Measurements from ENCODE around the gene ARHGAP24. TPM values are rescaled to one million over a fixed set of nuclear protein-coding genes. Genes with fewer than 3 reads are reported as not detected.

The ARHGAP24 gene
- total RNA-seq, 4 donors from 2014 or later, result 41.6 to 71.2 (median 62.0) TPM

DNA sequence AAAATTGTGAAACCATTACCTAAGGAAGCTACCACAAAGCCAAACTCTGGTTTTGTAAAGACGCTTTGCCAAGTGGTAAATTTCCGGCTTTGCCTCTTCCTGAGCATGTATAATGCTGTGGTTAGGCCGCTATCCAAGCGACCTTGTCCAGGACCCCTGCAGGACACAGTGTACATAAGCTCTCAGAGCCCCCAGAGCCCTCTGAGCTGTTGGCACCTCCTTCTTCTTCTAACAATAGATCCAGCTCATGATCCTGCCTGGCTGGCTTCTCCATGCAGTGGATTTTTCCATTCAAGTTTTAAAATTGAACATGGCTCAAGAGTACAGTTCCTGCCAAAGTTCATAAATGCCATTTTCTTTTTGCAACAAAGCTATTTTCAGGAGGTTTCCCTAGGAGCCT, 558.2 kb downstream of the ARHGAP24 start:
- TF ChIP-seq CTCF (IDR thresholded peaks at IDR 0.05) (no peak), POLR2A (IDR thresholded peaks at IDR 0.05) (no peak), EP300 (IDR thresholded peaks at IDR 0.05) (no peak)
- DNase-seq (ENCODE audit: low spot score in 2 of 2), result peak in 1 of 2 donors; percentile 32
- WGBS, 2 donors, result 15 to 31% methylated on average over 4 of the region's 4 CpGs
- Histone ChIP-seq H3K4me1 (peaks cover 0 to 20% (median 7%) of the 10 kb centered on the region in 4 donors), H3K36me3 (no peaks in the 10 kb centered on the region), H3K4me3 (no peak overlapping the region), H3K27me3 (no peaks in the 10 kb centered on the region), H3K27ac (peak overlapping the region in 3 of 4 donors; percentile 16 to 71 (median 70)), H3K9me3 (no peaks in the 10 kb centered on the region)

DNA sequence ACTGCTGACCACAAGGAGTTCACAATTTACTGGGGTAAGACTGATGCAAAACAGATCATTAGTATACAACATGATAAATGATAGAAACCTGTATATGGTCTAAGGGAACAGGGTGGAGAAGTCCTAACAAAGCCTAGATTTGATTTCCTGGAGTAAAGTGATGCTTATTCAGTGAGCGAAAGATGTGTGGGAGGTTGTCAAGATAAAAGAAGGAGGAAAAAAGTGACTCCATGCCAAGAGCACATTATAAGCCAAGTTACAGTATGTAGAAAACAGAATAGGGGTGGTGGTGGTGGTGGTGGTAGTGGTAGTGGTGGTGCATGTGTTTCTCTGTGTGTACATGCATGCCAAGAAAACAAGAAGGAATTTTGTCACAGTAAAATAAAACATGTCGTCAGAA, 559.7 kb downstream of the ARHGAP24 start:
- Histone ChIP-seq H3K4me3 (no peak overlapping the region), H3K9me3 (no peaks in the 10 kb centered on the region), H3K4me1 (peaks cover 0 to 20% (median 7%) of the 10 kb centered on the region in 4 donors), H3K36me3 (no peaks in the 10 kb centered on the region), H3K27me3 (no peaks in the 10 kb centered on the region), H3K27ac (no peak overlapping the region)
- TF ChIP-seq EP300 (IDR thresholded peaks at IDR 0.05) (no peak), CTCF (IDR thresholded peaks at IDR 0.05) (no peak), POLR2A (IDR thresholded peaks at IDR 0.05) (no peak)
- 86 to 87% methylated on average over 2 of the region's 2 CpGs for WGBS, 2 donors
- DNase-seq (ENCODE audit: low spot score in 2 of 2), result no peak

GRCh38 chr4:86035688-86036087, 560.7 kb downstream of the ARHGAP24 start:
- no peaks in the 10 kb centered on the region for H3K36me3 ChIP-seq
- no peaks in the 10 kb centered on the region for H3K27me3 ChIP-seq
- no peak for DNase-seq (ENCODE audit: low spot score in 2 of 2)
- H3K4me1 ChIP-seq, result peaks cover 0 to 20% (median 7%) of the 10 kb centered on the region in 4 donors
- WGBS, 2 donors, result 94 to 96% methylated on average over 1 of the region's 1 CpG
- no peak overlapping the region for H3K27ac ChIP-seq
- TF ChIP-seq EP300 (IDR thresholded peaks at IDR 0.05) (no peak), POLR2A (IDR thresholded peaks at IDR 0.05) (no peak), CTCF (IDR thresholded peaks at IDR 0.05) (no peak)
- H3K4me3 ChIP-seq, result no peak overlapping the region
- no peaks in the 10 kb centered on the region for H3K9me3 ChIP-seq

DNA sequence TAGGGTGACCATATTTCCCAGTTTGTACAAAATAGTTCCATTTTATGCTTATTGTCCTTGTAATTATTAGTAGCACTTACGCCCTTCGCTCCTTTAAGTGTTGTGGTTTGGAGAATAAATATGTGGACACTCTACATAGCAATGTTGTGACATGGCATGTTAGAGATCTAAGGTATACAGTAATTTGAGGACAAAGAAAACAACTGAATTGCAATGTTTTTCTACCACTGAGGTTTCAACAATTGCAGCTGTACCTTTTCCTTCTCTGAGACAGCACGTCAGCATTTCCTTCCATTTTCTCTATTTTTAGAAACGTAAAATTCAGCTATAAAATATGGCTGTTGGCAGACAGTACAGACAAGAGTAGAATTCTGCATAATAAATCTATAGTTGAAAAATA, 561.8 kb downstream of the ARHGAP24 start:
- TF ChIP-seq POLR2A (IDR thresholded peaks at IDR 0.05) (no peak), EP300 (IDR thresholded peaks at IDR 0.05) (no peak), CTCF (IDR thresholded peaks at IDR 0.05) (no peak)
- Histone ChIP-seq H3K27ac (no peak overlapping the region), H3K4me3 (no peak overlapping the region), H3K4me1 (peaks cover 0 to 20% (median 7%) of the 10 kb centered on the region in 4 donors), H3K36me3 (no peaks in the 10 kb centered on the region), H3K9me3 (peaks cover 0 to 4% (median 0%) of the 10 kb centered on the region in 4 donors), H3K27me3 (no peaks in the 10 kb centered on the region)
- DNase-seq (ENCODE audit: low spot score in 2 of 2), result no peak
- WGBS, 2 donors, result 73 to 78% methylated on average over 4 of the region's 4 CpGs

DNA sequence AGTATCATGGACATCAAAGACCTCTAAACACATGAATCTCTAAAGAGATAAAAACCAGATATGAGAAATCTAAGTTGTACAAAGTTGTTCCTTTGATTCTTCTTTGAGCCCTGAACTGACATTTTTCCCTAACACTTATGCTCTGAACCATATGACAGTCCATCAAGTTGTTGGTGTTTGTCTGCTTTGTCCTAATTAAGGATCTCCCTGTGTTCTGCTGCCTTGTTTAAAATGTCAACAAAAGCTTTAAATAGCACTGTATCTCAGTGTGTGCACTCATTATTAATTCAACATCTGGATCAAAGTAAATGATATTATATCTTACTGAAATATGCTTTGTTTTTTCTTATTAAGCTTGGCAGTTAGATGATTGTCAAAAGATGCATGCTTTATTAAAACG, 563.1 kb downstream of the ARHGAP24 start:
- Histone ChIP-seq H3K27me3 (no peaks in the 10 kb centered on the region), H3K27ac (no peak overlapping the region), H3K36me3 (no peaks in the 10 kb centered on the region), H3K4me1 (peaks cover 0 to 10% (median 4%) of the 10 kb centered on the region in 4 donors), H3K4me3 (no peak overlapping the region), H3K9me3 (peaks cover 0 to 6% (median 0%) of the 10 kb centered on the region in 4 donors)
- TF ChIP-seq POLR2A (IDR thresholded peaks at IDR 0.05), result no peak
- TF ChIP-seq CTCF (IDR thresholded peaks at IDR 0.05), result no peak
- TF ChIP-seq EP300 (IDR thresholded peaks at IDR 0.05), result no peak
- DNase-seq (ENCODE audit: low spot score in 2 of 2), result no peak
- WGBS, 2 donors, result 86 to 88% methylated on average over 1 of the region's 1 CpG
